ENCODE measurements around the gene APIP. TPM values are rescaled to one million over a fixed set of nuclear protein-coding genes. Genes with fewer than 3 reads are reported as not detected.

APIP gene
- polyA plus RNA-seq, 1 of the 3 experiments (the other 2 are of a cell fraction) = 21.3 TPM

- H3K4me1 ChIP-seq (ENCODE audit: control insufficient read depth in 1 of 2, insufficient read depth in 2 of 2, low read depth in 1 of 2, low read length in 1 of 2) = no peaks in the 10 kb centered on the region
- ChIA-PET CTCF (interaction anchor here (0.9 to 2.8 kb wide), 2 partner anchors 17 to 300 kb away, joined by 3 to 21 read pairs; no protein-coding TSS in a partner anchor), POLR2A (no interaction called here)
- H3K27me3 ChIP-seq (ENCODE audit: insufficient read depth) = no peaks in the 10 kb centered on the region
- no peaks in the 10 kb centered on the region for H3F3A ChIP-seq (replicated peaks; ENCODE audit: insufficient read depth)
- H3K9me2 ChIP-seq = no peaks in the 10 kb centered on the region
- 90% methylated on average over 2 of the region's 2 CpGs for WGBS (ENCODE audit: low lambda C conversion rate)
- no peaks in the 10 kb centered on the region for H3K9me3 ChIP-seq
- H3K27ac ChIP-seq (ENCODE audit: low read depth in 2 of 2, low read length in 1 of 2) = no peak overlapping the region
- H2AFZ ChIP-seq (ENCODE audit: low read depth) = no peak overlapping the region
- TF ChIP-seq FOXJ3 (CRISPR knock-in tag; IDR thresholded peaks at IDR 0.05) (no peak), CHD2 (IDR thresholded peaks at IDR 0.05; ENCODE audit: low read length, partially characterized antibody) (no peak), EZH2phosphoT487 (IDR thresholded peaks at IDR 0.05; ENCODE audit: borderline replicate concordance, low read depth) (no peak), USF2 (IDR thresholded peaks at IDR 0.05; ENCODE audit: borderline replicate concordance, low read depth, low read length) (no peak), JUND (IDR thresholded peaks at IDR 0.05) (no peak)
- no peak overlapping the region for H3K9ac ChIP-seq
- peaks cover 26 to 47% of the 10 kb centered on the region in 2 experiments for H3K36me3 ChIP-seq (replicated peaks in 1 of 2; ENCODE audit: control insufficient read depth in 1 of 2, insufficient read depth in 2 of 2, low read length in 1 of 2)
- H4K20me1 ChIP-seq (ENCODE audit: insufficient read depth) = peaks cover 4% of the 10 kb centered on the region; the same call in 1 of the 2 replicates
- no peak overlapping the region for H3K4me3 ChIP-seq (ENCODE audit: low read depth in 2 of 2, low read length in 1 of 2)
- H3K79me2 ChIP-seq (ENCODE audit: insufficient read depth) = no peaks in the 10 kb centered on the region
- no peak overlapping the region for H3K4me2 ChIP-seq
- DNase-seq = no peak
Measured at GRCh38 chr11:34886609-34887008, 29.6 kb downstream of the APIP start.

- CTCF ChIA-PET = interaction anchor here (1.0 to 1.5 kb wide), 3 partner anchors 9 to 296 kb away, joined by 3 read pairs; no protein-coding TSS in a partner anchor
- WGBS (ENCODE audit: low lambda C conversion rate) = 95% methylated on average over 3 of the region's 3 CpGs
- no peak for DNase-seq
- Histone ChIP-seq H3K9me2 (no peaks in the 10 kb centered on the region), H4K20me1 (ENCODE audit: insufficient read depth) (no peaks in the 10 kb centered on the region), H3F3A (replicated peaks; ENCODE audit: insufficient read depth) (no peaks in the 10 kb centered on the region), H3K36me3 (replicated peaks in 1 of 2; ENCODE audit: control insufficient read depth in 1 of 2, insufficient read depth in 2 of 2, low read length in 1 of 2) (peaks cover 19 to 26% of the 10 kb centered on the region in 2 experiments), H3K9me3 (no peaks in the 10 kb centered on the region), H3K9ac (no peak overlapping the region), H3K27me3 (ENCODE audit: insufficient read depth) (no peaks in the 10 kb centered on the region), H2AFZ (ENCODE audit: low read depth) (no peak overlapping the region), H3K27ac (ENCODE audit: low read depth in 2 of 2, low read length in 1 of 2) (no peak overlapping the region), H3K79me2 (ENCODE audit: insufficient read depth) (no peaks in the 10 kb centered on the region), H3K4me1 (ENCODE audit: control insufficient read depth in 1 of 2, insufficient read depth in 2 of 2, low read depth in 1 of 2, low read length in 1 of 2) (peaks cover 0 to 2% of the 10 kb centered on the region in 2 experiments; a peak in 1 of 4 replicates), H3K4me3 (ENCODE audit: low read depth in 2 of 2, low read length in 1 of 2) (no peak overlapping the region), H3K4me2 (no peak overlapping the region)
- POLR2A ChIA-PET = no interaction called here
- TF ChIP-seq IRF3 (IDR thresholded peaks at IDR 0.05; ENCODE audit: low read depth, low read length) (no peak), NFIC (IDR thresholded peaks at IDR 0.05; ENCODE audit: borderline replicate concordance) (no peak), RXRA (IDR thresholded peaks at IDR 0.05; ENCODE audit: borderline replicate concordance, low read depth) (no peak), TAF1 (IDR thresholded peaks at IDR 0.05; ENCODE audit: borderline replicate concordance, low read depth, low read length) (no peak), YY1 (IDR thresholded peaks at IDR 0.05; ENCODE audit: low read depth) (no peak), PBX3 (IDR thresholded peaks at IDR 0.05) (no peak), RAD21 (IDR thresholded peaks at IDR 0.05; ENCODE audit: low read length) (no peak), USF1 (IDR thresholded peaks at IDR 0.05; ENCODE audit: borderline replicate concordance, low read depth) (no peak), FOXM1 (IDR thresholded peaks at IDR 0.05; ENCODE audit: low read depth) (no peak), GABPA (IDR thresholded peaks at IDR 0.05; ENCODE audit: low read depth) (no peak), ZBTB33 (IDR thresholded peaks at IDR 0.05; ENCODE audit: borderline replicate concordance, low read depth) (no peak), RCOR1 (IDR thresholded peaks at IDR 0.05; ENCODE audit: low read length) (no peak), SIN3A (IDR thresholded peaks at IDR 0.05; ENCODE audit: borderline replicate concordance, low read depth, low read length) (no peak), USF2 (IDR thresholded peaks at IDR 0.05; ENCODE audit: borderline replicate concordance, low read depth, low read length) (no peak), SMC3 (IDR thresholded peaks at IDR 0.05; ENCODE audit: low read depth, low read length) (no peak), FOSL2 (IDR thresholded peaks at IDR 0.05; ENCODE audit: borderline replicate concordance, low read depth) (no peak)
Measured at GRCh38 chr11:34881900-34882299, 34.3 kb downstream of the APIP start.

Data from SK-N-SH (cell line).